Adipocyte (in vitro differentiated cells): ENCODE results near the gene CORO6.
A peak's percentile ranks its signal among the peaks of the same experiment; 100 is the strongest.

Experiments
- DNase-seq: peaks from one replicate; pipeline ENCODE4 v3.0.0-alpha.2; 2015; ENCODE audit warnings: low read depth
- H3K27me3 ChIP-seq: replicated peaks from 2 replicates; pipeline ENCODE4 v1.7.0; 2013; ENCODE audit warnings: mild to moderate bottlenecking, low read length, moderate library complexity; ENCODE audit not compliant: control insufficient read depth, insufficient read depth
- H3K36me3 ChIP-seq: 2 replicates; pipeline ENCODE4 v1.7.0; 2013; ENCODE audit warnings: low read length, mild to moderate bottlenecking, moderate library complexity; ENCODE audit not compliant: control insufficient read depth, insufficient read depth, severe bottlenecking
- H3K4me1 ChIP-seq: 2 replicates; pipeline ENCODE4 v1.7.0; 2013; ENCODE audit warnings: mild to moderate bottlenecking, low read length, moderate library complexity; ENCODE audit not compliant: control insufficient read depth, insufficient read depth
- H3K4me3 ChIP-seq: 2 replicates; pipeline ENCODE4 v1.7.0; 2013; ENCODE audit warnings: mild to moderate bottlenecking, low read length, moderate library complexity
- H3K9ac ChIP-seq: 2 replicates; pipeline ENCODE4 v1.7.0; 2013; ENCODE audit warnings: mild to moderate bottlenecking, low read length, moderate library complexity
- H3K9me3 ChIP-seq: 2 replicates; pipeline ENCODE4 v1.7.0; 2013; ENCODE audit warnings: mild to moderate bottlenecking, low read length, moderate library complexity; ENCODE audit not compliant: control insufficient read depth

CORO6 gene

GRCh38 chr17:29630630-29631193 is 8.0 kb upstream of the CORO6 start:
- peaks cover 4% of the 10 kb centered on the region for H3K4me1 ChIP-seq
- no peaks in the 10 kb centered on the region for H3K27me3 ChIP-seq
- H3K9me3 ChIP-seq: no peaks in the 10 kb centered on the region
- no peak for DNase-seq
- H3K4me3 ChIP-seq: no peak overlapping the region
- peaks cover 33% of the 10 kb centered on the region for H3K36me3 ChIP-seq
- no peak overlapping the region for H3K9ac ChIP-seq

- Histone ChIP-seq H3K9me3 (no peaks in the 10 kb centered on the region), H3K27me3 (no peaks in the 10 kb centered on the region), H3K4me3 (no peak overlapping the region), H3K4me1 (peaks cover 4% of the 10 kb centered on the region), H3K9ac (no peak overlapping the region), H3K36me3 (peaks cover 27% of the 10 kb centered on the region)
- no peak for DNase-seq
Observed at GRCh38 chr17:29629839-29630238, 7.1 kb upstream of the CORO6 start.

- Histone ChIP-seq H3K27me3 (no peaks in the 10 kb centered on the region), H3K36me3 (peaks cover 22% of the 10 kb centered on the region), H3K9ac (no peak overlapping the region), H3K9me3 (no peaks in the 10 kb centered on the region), H3K4me1 (peaks cover 4% of the 10 kb centered on the region), H3K4me3 (no peak overlapping the region)
- no peak for DNase-seq
Observed at GRCh38 chr17:29628644-29629043, 5.9 kb upstream of the CORO6 start.

- H3K4me3 ChIP-seq: no peak overlapping the region
- DNase-seq: no peak
- no peaks in the 10 kb centered on the region for H3K27me3 ChIP-seq
- peaks cover 22% of the 10 kb centered on the region for H3K36me3 ChIP-seq
- H3K4me1 ChIP-seq: peaks cover 6% of the 10 kb centered on the region
- no peaks in the 10 kb centered on the region for H3K9me3 ChIP-seq
- H3K9ac ChIP-seq: no peak overlapping the region
Observed at GRCh38 chr17:29627951-29628350, 5.2 kb upstream of the CORO6 start.

- DNase-seq: no peak
- H3K4me3 ChIP-seq: no peak overlapping the region
- H3K4me1 ChIP-seq: peaks cover 14% of the 10 kb centered on the region
- no peaks in the 10 kb centered on the region for H3K9me3 ChIP-seq
- H3K36me3 ChIP-seq: no peaks in the 10 kb centered on the region
- no peaks in the 10 kb centered on the region for H3K27me3 ChIP-seq
- H3K9ac ChIP-seq: no peak overlapping the region
Observed at GRCh38 chr17:29625037-29625750, 2.5 kb upstream of the CORO6 start.

GRCh38 chr17:29624586-29624985 is 1.9 kb upstream of the CORO6 start:
- H3K27me3 ChIP-seq: no peaks in the 10 kb centered on the region
- no peak overlapping the region for H3K9ac ChIP-seq

GRCh38 chr17:29623283-29623647 is 553 bp upstream of the CORO6 start:
- no peak for DNase-seq
- Histone ChIP-seq H3K27me3 (no peaks in the 10 kb centered on the region), H3K36me3 (no peaks in the 10 kb centered on the region), H3K4me3 (peak overlapping the region; percentile 84), H3K4me1 (peaks cover 10% of the 10 kb centered on the region), H3K9ac (no peak overlapping the region), H3K9me3 (no peaks in the 10 kb centered on the region)

More at GRCh38 chr17:29624586-29624985, 1.9 kb upstream of the CORO6 start:
- H3K4me1 ChIP-seq: peaks cover 14% of the 10 kb centered on the region
- no peaks in the 10 kb centered on the region for H3K36me3 ChIP-seq
- no peak for DNase-seq
- H3K9me3 ChIP-seq: no peaks in the 10 kb centered on the region
- no peak overlapping the region for H3K4me3 ChIP-seq

- H3K4me3 ChIP-seq: peak overlapping the region; percentile 84
Observed at GRCh38 chr17:29621751-29622194, 939 bp downstream of the CORO6 start.

GRCh38 chr17:29620779-29621500 is 1.8 kb downstream of the CORO6 start:
- Histone ChIP-seq H3K4me3 (no peak overlapping the region), H3K9me3 (no peaks in the 10 kb centered on the region), H3K9ac (no peak overlapping the region), H3K4me1 (peaks cover 17% of the 10 kb centered on the region), H3K27me3 (no peaks in the 10 kb centered on the region), H3K36me3 (no peaks in the 10 kb centered on the region)
- no peak for DNase-seq

More at GRCh38 chr17:29621751-29622194, 939 bp downstream of the CORO6 start:
- H3K9me3 ChIP-seq: no peaks in the 10 kb centered on the region
- peaks cover 15% of the 10 kb centered on the region for H3K4me1 ChIP-seq
- peak overlapping the region; percentile 83 for H3K9ac ChIP-seq
- no peak for DNase-seq
- no peaks in the 10 kb centered on the region for H3K36me3 ChIP-seq
- H3K27me3 ChIP-seq: no peaks in the 10 kb centered on the region

GRCh38 chr17:29620271-29620670 is 2.4 kb downstream of the CORO6 start:
- no peak for DNase-seq
- no peaks in the 10 kb centered on the region for H3K36me3 ChIP-seq
- no peaks in the 10 kb centered on the region for H3K27me3 ChIP-seq
- H3K4me3 ChIP-seq: no peak overlapping the region
- H3K9ac ChIP-seq: no peak overlapping the region
- peaks cover 22% of the 10 kb centered on the region for H3K4me1 ChIP-seq
- no peaks in the 10 kb centered on the region for H3K9me3 ChIP-seq

GRCh38 chr17:29619251-29619650 is 3.5 kb downstream of the CORO6 start:
- Histone ChIP-seq H3K27me3 (no peaks in the 10 kb centered on the region), H3K36me3 (no peaks in the 10 kb centered on the region), H3K4me3 (no peak overlapping the region), H3K9me3 (no peaks in the 10 kb centered on the region), H3K9ac (no peak overlapping the region), H3K4me1 (peaks cover 26% of the 10 kb centered on the region)
- peak; percentile 26 for DNase-seq
